HG02852 (cell line): ENCODE results near the gene SLC22A3.

Experiments used
- ATAC-seq: cut with Tn5 transposase; IDR thresholded peaks from one replicate; pipeline ENCODE4 v1.9.1; 2021; ENCODE audit warnings: mild to moderate bottlenecking, moderate library complexity; ENCODE audit not compliant: unreplicated experiment

Gene SLC22A3

GRCh38 chr6:160489091-160489490 lies 140.9 kb downstream of the SLC22A3 start:
- no peak for ATAC-seq

GRCh38 chr6:160494576-160494975 lies 146.4 kb downstream of the SLC22A3 start:
- no peak for ATAC-seq

- ATAC-seq, result no peak
Measured at GRCh38 chr6:160500639-160501038, 152.5 kb downstream of the SLC22A3 start.
